ENCODE measurements around the gene DDB1.

GRCh38 chr11:61345954-61346843 is 13.3 kb upstream of the DDB1 start:
- TF ChIP-seq POLR2A (IDR thresholded peaks at IDR 0.05; ENCODE audit: low read depth, low read length) (no peak), POLR2AphosphoS5 (IDR thresholded peaks at IDR 0.05; ENCODE audit: low read depth, low read length) (no peak), TAF1 (IDR thresholded peaks at IDR 0.05; ENCODE audit: borderline replicate concordance, low read depth, low read length) (no peak)

Data from GM12892 (cell line).